Heart right ventricle (tissue), 16 donors: ENCODE measurements around the gene FAM200B. TPM values are rescaled to one million over a fixed set of nuclear protein-coding genes. Genes with fewer than 3 reads are reported as not detected.
A peak's percentile ranks its signal among the peaks of the same experiment; 100 is the strongest.

Source experiments
- ATAC-seq, 8 donors: fragments of 200-7000 bp; cut with Tn5 transposase; one replicate each; pipeline ENCODE4 v1.9.1; 2020; ENCODE audit warnings: mild to moderate bottlenecking in 8 of 8, moderate library complexity in 8 of 8, moderate number of reproducible peaks in 1 of 8
- DNase-seq, 2 donors: peaks; one replicate each; pipeline ENCODE4 v3.0.0-alpha.2; 2020
- H3K27ac ChIP-seq, 10 donors: fragments of 200-600 bp; sonication (generic) in 2 of 10; one replicate each; pipeline versions ENCODE4 v1.5.0 to v1.8.0; 2020 to 2022; ENCODE audit warnings: mild to moderate bottlenecking in 3 of 10
- H3K27me3 ChIP-seq, 7 donors: fragments of 200-600 bp; one replicate each; pipeline ENCODE4 v1.8.0; 2021 to 2022; ENCODE audit warnings: mild to moderate bottlenecking in 2 of 7
- H3K36me3 ChIP-seq, 9 donors: fragments of 200-600 bp; sonication (generic) in 1 of 9; one replicate each; pipeline versions ENCODE4 v1.5.0 to v1.8.0; 2020 to 2022; ENCODE audit warnings: mild to moderate bottlenecking in 2 of 9
- H3K4me1 ChIP-seq, 9 donors: fragments of 200-600 bp; sonication (generic) in 1 of 9; one replicate each; pipeline versions ENCODE4 v1.5.0 to v1.8.0; 2020 to 2022; ENCODE audit warnings: mild to moderate bottlenecking in 4 of 9
- H3K4me3 ChIP-seq, 10 donors: fragments of 200-600 bp; sonication (generic) in 2 of 10; one replicate each; pipeline versions ENCODE4 v1.5.0 to v1.8.0; 2020 to 2022; ENCODE audit warnings: mild to moderate bottlenecking in 7 of 10, moderate library complexity in 2 of 10
- H3K9me3 ChIP-seq, 11 donors: fragments of 200-600 bp in 10 of 11; sonication (generic) in 2 of 11; one replicate each; pipeline versions ENCODE4 v1.5.0 to v1.8.0; 2013 to 2022; ENCODE audit warnings: mild to moderate bottlenecking in 2 of 11, control low read depth in 1 of 11, moderate library complexity in 1 of 11
- WGBS, 2 donors: extraction: QIAGEN DNeasy Blood & Tissue Kit; methylation state at CpG; one replicate each; pipeline ENCODE4 v1.1.7; 2013; ENCODE audit warnings: inconsistent platforms in 1 of 2; 5-methylcytosine and 5-hydroxymethylcytosine counted together
- intact Hi-C, 10 donors: fragments of 100-400 bp; cut with DNase I; formaldehyde crosslinking; loops; one replicate each; pipeline versions ENCODE4 v1.11.1 to v1.14.2; 2022
- polyA plus RNA-seq, 2 donors: library from polyadenylated mRNA; stranded (reverse); fragments of 200-250 nt; gene quantifications; one replicate each; pipeline ENCODE4 v1.2.3, GENCODE V29; 2013
- total RNA-seq, 10 donors: library from RNA; stranded (reverse); fragmentation: NEBNext Ultra II Directional in 3 of 10; extraction: Animal tissue kit (Norgen Biotek cat#: 25700) in 3 of 10; gene quantifications; one replicate each; pipeline versions ENCODE4 v1.2.1 to v1.2.4, GENCODE V29; 2021 to 2023
- TF ChIP-seq, protein P1 (sequence below), 9 donors: fragments of 200-600 bp; sonication (generic) in 2 of 9; IDR thresholded peaks; one replicate each; pipeline versions ENCODE4 v1.5.0 to v1.8.0; 2021 to 2022; ENCODE audit warnings: antibody characterized with exemption in 9 of 9, mild to moderate bottlenecking in 5 of 9, moderate library complexity in 1 of 9
- donor health status: Arrhythmogenic right ventricular cardiomyopathy.
- donor health status: ischemic (EF 13 %, LVEDD 7.1; RV severe dilation, severe dysfunction).
- donor health status: healthy with polysubstance abuse.
- donor health status: DM: no; HTN: yes; CAD: no.
- donor health status: DM: no; HTN: no; CAD: no.
- donor health status: ischemic (EF 25% LVEDD 6.9; RV normal size, moderate dysfunction).
- donor health status: ischemic (EF 25% LVEDD 5.7; RV mildly dilated, moderate dysfunction).
- donor health status: healthy.
- donor health status: DM: yes; HTN: yes; CAD: no.
- donor health status: Ischemic cardiomyopathy.
- donor health status: ischemic (EF 35%, LVEDD 5.7; RV mildly dilated, moderate dysfunction).
- donor health status: nonischemic (EF 11% LVEDD 7.7; RV severe dilation, severe dysfunction).
- donor health status: DM: yes; HTN: yes; CAD: no.
- donor health status: PGD.
- donor health status: ischemic (EF 29% LVEDD 5.4; RV normal size, mild dysfunction).
- donor health status: nonischemic (EF 23%, LVEDD 6.1; RV moderate dilation, normal function).

The FAM200B gene
- total and polyA plus RNA-seq, 12 donors: 19.7 to 38.7 (median 29.3) TPM

DNA sequence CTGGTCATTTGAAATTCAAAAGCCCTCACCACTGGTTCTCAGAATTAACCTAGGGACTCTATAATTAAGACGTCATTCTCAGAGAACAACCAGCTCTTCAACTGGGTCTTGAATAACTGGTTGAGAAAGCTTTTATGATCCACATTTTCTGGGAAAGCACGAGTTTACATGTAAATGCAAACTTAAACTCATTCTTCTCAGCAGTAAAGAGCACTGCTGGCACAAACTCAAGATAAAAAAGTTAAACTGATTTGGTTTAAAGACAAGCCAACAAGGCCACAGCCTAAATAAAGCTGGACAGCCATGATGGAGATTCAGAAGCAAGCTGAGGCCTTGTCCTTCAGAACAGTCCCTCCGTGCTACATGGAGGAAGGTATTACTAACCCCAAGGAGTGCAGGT lies 34.5 kb downstream of the FAM200B start:
- Histone ChIP-seq H3K27me3 (no peaks in the 10 kb centered on the region), H3K27ac (no peak overlapping the region), H3K9me3 (no peaks in the 10 kb centered on the region), H3K36me3 (peaks cover 0 to 27% (median 0%) of the 10 kb centered on the region in 9 donors), H3K4me3 (no peak overlapping the region), H3K4me1 (peaks cover 0 to 21% (median 0%) of the 10 kb centered on the region in 9 donors)
- 92 to 97% methylated on average over 3 of the region's 3 CpGs for WGBS, 2 donors
- ATAC-seq (no peak), DNase-seq (no peak)
- intact Hi-C loops: no loop called here
- TF ChIP-seq, protein P1, sequence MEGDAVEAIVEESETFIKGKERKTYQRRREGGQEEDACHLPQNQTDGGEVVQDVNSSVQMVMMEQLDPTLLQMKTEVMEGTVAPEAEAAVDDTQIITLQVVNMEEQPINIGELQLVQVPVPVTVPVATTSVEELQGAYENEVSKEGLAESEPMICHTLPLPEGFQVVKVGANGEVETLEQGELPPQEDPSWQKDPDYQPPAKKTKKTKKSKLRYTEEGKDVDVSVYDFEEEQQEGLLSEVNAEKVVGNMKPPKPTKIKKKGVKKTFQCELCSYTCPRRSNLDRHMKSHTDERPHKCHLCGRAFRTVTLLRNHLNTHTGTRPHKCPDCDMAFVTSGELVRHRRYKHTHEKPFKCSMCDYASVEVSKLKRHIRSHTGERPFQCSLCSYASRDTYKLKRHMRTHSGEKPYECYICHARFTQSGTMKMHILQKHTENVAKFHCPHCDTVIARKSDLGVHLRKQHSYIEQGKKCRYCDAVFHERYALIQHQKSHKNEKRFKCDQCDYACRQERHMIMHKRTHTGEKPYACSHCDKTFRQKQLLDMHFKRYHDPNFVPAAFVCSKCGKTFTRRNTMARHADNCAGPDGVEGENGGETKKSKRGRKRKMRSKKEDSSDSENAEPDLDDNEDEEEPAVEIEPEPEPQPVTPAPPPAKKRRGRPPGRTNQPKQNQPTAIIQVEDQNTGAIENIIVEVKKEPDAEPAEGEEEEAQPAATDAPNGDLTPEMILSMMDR (IDR thresholded peaks at IDR 0.05): no peak

DNA sequence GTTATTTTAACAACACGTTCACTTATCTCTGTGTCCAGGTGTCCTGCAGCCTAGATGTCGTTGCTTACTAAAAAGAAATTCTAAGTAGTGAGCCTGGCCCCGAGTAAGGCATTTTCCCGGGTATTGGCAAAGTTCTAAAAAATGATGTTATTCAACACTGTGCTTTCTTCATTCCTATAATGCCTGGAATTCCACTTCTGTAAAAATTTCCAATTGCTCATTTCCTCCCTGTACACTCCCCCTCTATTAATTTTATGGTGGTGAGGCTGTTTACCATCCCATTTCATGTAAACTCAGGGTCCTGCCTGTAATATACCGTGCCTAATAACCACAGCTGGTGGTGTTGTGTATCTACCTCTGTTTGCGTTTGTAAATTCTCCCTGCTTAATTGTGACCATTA lies 35.5 kb downstream of the FAM200B start:
- Histone ChIP-seq H3K36me3 (peaks cover 0 to 20% (median 0%) of the 10 kb centered on the region in 9 donors), H3K27me3 (no peaks in the 10 kb centered on the region), H3K9me3 (no peaks in the 10 kb centered on the region), H3K27ac (no peak overlapping the region), H3K4me3 (no peak overlapping the region), H3K4me1 (peaks cover 0 to 21% (median 0%) of the 10 kb centered on the region in 9 donors)
- WGBS, 2 donors: 77 to 86% methylated on average over 6 of the region's 6 CpGs
- TF ChIP-seq, protein P1 (IDR thresholded peaks at IDR 0.05): no peak
- ATAC-seq (no peak), DNase-seq (no peak)
- intact Hi-C loops: no loop called here

DNA sequence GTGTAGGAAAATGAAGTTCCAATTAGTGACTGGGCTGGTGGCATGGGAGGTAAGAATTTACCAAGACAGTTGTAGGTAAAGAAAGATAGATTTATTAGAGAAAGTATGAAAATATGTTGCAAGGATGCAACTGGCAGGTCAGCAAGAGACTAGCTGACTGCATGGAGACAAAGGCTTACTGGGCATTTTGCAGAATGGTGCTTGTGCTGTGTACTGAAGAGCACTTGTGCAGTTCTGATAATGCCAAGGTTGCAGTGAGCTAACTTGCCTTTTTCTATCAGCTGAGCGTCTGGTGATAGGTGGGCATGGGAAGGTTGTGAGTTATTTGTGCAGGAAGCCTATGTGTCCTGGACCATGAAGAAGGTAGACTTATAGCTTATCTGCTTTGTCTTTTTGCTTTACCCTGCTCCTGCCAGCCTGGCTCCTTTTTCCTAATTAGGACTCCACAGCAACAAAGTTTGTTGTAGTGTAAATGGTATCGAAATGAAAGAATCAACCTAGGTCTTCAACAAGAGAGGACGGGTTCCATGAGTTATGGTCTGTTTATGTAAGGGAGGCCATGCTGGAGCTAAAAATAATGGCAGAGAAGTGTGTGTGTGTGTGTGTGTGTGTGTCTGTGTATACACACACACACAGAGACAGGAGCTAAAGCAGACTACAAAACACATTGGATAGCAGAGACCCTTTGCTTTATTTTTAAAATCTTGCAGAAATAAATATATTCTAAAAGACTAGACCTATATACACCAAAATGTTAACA lies 36.2 kb downstream of the FAM200B start:
- 59 to 68% methylated on average over 3 of the region's 3 CpGs for WGBS, 2 donors
- H3K9me3 ChIP-seq: no peaks in the 10 kb centered on the region
- H3K4me1 ChIP-seq: peaks cover 0 to 21% (median 0%) of the 10 kb centered on the region in 9 donors
- intact Hi-C loops: no loop called here
- H3K36me3 ChIP-seq: peaks cover 0 to 17% (median 0%) of the 10 kb centered on the region in 9 donors
- TF ChIP-seq, protein P1 (IDR thresholded peaks at IDR 0.05): no peak
- no peak for DNase-seq
- H3K4me3 ChIP-seq: no peak overlapping the region
- no peak overlapping the region for H3K27ac ChIP-seq
- ATAC-seq: peak in 2 of 8 donors; percentile 48 to 54
- H3K27me3 ChIP-seq: no peaks in the 10 kb centered on the region

DNA sequence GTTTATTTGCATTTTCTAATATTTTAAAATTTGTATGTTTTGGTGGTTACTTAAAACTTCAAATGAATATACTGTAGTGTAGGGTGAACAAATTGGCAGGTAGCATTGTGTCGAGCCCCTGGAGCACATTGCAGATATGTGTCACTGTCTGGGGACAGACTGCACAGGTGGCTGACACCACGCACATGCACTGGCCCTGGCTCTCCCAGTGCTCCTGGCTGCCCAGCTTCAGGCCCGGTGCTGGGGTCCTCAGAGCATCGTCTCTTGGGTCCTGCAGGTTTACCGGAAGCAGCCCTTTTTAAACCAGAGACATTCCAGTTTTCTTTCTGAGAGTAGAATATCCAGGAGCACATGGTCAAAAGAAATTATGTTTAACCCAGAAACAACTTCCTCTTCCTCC lies 36.8 kb downstream of the FAM200B start:
- TF ChIP-seq, protein P1 (IDR thresholded peaks at IDR 0.05): no peak
- no peaks in the 10 kb centered on the region for H3K9me3 ChIP-seq
- H3K27me3 ChIP-seq: no peaks in the 10 kb centered on the region
- intact Hi-C loops: no loop called here
- 89 to 92% methylated on average over 5 of the region's 5 CpGs for WGBS, 2 donors
- peaks cover 0 to 23% (median 0%) of the 10 kb centered on the region in 9 donors for H3K36me3 ChIP-seq
- ATAC-seq (no peak), DNase-seq (no peak)
- peaks cover 0 to 21% (median 0%) of the 10 kb centered on the region in 9 donors for H3K4me1 ChIP-seq
- H3K27ac ChIP-seq: no peak overlapping the region
- no peak overlapping the region for H3K4me3 ChIP-seq
